Measurements from ENCODE around the gene ARID1B.

DNA sequence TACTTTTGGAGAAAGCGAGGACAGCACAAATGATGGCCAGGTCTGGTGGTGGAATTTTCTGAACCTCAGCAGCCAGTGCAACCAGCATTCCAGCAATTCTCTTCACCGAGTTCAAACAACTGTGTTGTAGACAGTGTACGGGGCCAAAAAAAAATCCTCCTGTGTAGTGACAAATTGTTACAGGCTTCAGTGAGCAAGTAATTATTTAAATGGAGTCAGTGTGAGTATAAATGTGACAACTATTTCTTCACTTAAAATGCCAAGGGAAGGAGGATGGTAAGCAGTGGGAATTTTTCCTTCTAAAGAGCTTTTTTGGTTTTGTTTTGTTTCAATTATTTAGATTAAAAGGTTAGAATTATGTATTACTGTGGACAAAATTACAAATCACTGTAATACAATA, 392.0 kb downstream of the ARID1B start:
- no peak for TF ChIP-seq POLR2AphosphoS5 (IDR thresholded peaks at IDR 0.05; ENCODE audit: low read depth, low read length)
- TF ChIP-seq, protein P1, sequence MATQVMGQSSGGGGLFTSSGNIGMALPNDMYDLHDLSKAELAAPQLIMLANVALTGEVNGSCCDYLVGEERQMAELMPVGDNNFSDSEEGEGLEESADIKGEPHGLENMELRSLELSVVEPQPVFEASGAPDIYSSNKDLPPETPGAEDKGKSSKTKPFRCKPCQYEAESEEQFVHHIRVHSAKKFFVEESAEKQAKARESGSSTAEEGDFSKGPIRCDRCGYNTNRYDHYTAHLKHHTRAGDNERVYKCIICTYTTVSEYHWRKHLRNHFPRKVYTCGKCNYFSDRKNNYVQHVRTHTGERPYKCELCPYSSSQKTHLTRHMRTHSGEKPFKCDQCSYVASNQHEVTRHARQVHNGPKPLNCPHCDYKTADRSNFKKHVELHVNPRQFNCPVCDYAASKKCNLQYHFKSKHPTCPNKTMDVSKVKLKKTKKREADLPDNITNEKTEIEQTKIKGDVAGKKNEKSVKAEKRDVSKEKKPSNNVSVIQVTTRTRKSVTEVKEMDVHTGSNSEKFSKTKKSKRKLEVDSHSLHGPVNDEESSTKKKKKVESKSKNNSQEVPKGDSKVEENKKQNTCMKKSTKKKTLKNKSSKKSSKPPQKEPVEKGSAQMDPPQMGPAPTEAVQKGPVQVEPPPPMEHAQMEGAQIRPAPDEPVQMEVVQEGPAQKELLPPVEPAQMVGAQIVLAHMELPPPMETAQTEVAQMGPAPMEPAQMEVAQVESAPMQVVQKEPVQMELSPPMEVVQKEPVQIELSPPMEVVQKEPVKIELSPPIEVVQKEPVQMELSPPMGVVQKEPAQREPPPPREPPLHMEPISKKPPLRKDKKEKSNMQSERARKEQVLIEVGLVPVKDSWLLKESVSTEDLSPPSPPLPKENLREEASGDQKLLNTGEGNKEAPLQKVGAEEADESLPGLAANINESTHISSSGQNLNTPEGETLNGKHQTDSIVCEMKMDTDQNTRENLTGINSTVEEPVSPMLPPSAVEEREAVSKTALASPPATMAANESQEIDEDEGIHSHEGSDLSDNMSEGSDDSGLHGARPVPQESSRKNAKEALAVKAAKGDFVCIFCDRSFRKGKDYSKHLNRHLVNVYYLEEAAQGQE (IDR thresholded peaks at IDR 0.05; ENCODE audit: insufficient read depth in 1 of 2, low read depth in 2 of 2, low read length in 1 of 2) = no peak
- no peak for TF ChIP-seq CTCF (IDR thresholded peaks at IDR 0.05)
- no peak for TF ChIP-seq SIN3A (IDR thresholded peaks at IDR 0.05; ENCODE audit: borderline replicate concordance, insufficient read depth, low read depth, low read length)
